Endothelial cell (in vitro differentiated cells): ENCODE data around the gene COL3A1. TPM values are rescaled to one million over a fixed set of nuclear protein-coding genes. Genes with fewer than 3 reads are reported as not detected.

Source experiments
- DNase-seq: peaks from one replicate; pipeline ENCODE4 v3.0.0; 2021; ENCODE audit warnings: low spot score
- H3K27ac Mint-ChIP-seq: one replicate; pipeline ENCODE4 v1.8.0; 2021; ENCODE audit warnings: mixed read lengths, inconsistent platforms; ENCODE audit not compliant: unreplicated experiment
- H3K27me3 Mint-ChIP-seq: one replicate; pipeline ENCODE4 v1.8.0; 2021; ENCODE audit warnings: mild to moderate bottlenecking, moderate library complexity, mixed read lengths, inconsistent platforms; ENCODE audit not compliant: unreplicated experiment
- H3K36me3 Mint-ChIP-seq: one replicate; pipeline ENCODE4 v1.8.0; 2021; ENCODE audit warnings: mild to moderate bottlenecking, low read depth, mixed read lengths, inconsistent platforms; ENCODE audit not compliant: unreplicated experiment
- H3K4me1 Mint-ChIP-seq: one replicate; pipeline ENCODE4 v1.8.0; 2021; ENCODE audit warnings: mild to moderate bottlenecking, mixed read lengths, inconsistent platforms; ENCODE audit not compliant: unreplicated experiment
- H3K4me3 Mint-ChIP-seq: one replicate; pipeline ENCODE4 v1.8.0; 2021; ENCODE audit warnings: mild to moderate bottlenecking, mixed read lengths, inconsistent platforms; ENCODE audit not compliant: unreplicated experiment
- H3K9me3 Mint-ChIP-seq: one replicate; pipeline ENCODE4 v1.8.0; 2021; ENCODE audit warnings: mixed read lengths, inconsistent platforms; ENCODE audit not compliant: unreplicated experiment
- CTCF ChIP-seq: fragments of 200-600 bp; sonication (generic); IDR thresholded peaks from one replicate; pipeline ENCODE4 v1.5.0; 2021; ENCODE audit warnings: antibody characterized with exemption; ENCODE audit not compliant: unreplicated experiment
- total RNA-seq: library from RNA; stranded (reverse); fragmentation: NEBNext Ultra II Directional; extraction: Animal tissue kit (Norgen Biotek cat#: 25700); gene quantifications from one replicate; pipeline ENCODE4 v1.2.1, GENCODE V29; 2021; ENCODE audit not compliant: unreplicated experiment

The COL3A1 gene
- total RNA-seq, 1 donor from 2014 or later = 0.31 TPM

GRCh38 chr2:189022053-189022481, 47.9 kb downstream of the COL3A1 start:
- no peak for DNase-seq
- TF ChIP-seq CTCF = no peak
- H3K9me3 Mint-ChIP-seq = no peaks in the 10 kb centered on the region
- H3K4me3 Mint-ChIP-seq = no peak overlapping the region
- H3K27ac Mint-ChIP-seq = no peak overlapping the region
- no peaks in the 10 kb centered on the region for H3K4me1 Mint-ChIP-seq
- peaks cover 4% of the 10 kb centered on the region for H3K27me3 Mint-ChIP-seq
- H3K36me3 Mint-ChIP-seq = no peaks in the 10 kb centered on the region

DNA sequence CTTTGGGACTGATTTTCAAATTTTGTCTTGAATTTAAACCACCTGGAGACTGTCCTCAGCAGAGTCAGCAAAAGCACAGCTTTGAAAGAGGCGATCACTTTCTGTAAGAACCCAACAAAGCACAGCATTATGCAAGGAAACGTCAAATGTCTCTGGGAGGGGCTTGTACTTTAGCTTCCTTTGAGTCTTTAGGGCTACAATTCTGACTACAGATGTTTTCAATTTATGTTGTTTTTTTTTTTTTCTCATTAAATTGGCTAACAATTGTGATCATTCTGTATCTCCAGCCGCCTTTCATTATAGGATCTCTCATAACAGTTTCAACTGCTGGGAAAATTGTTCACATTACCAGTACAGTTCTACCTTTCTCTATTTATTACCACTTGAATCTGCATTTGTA, 48.3 kb downstream of the COL3A1 start:
- Mint-ChIP-seq H3K4me3 (no peak overlapping the region), H3K4me1 (no peaks in the 10 kb centered on the region), H3K36me3 (no peaks in the 10 kb centered on the region), H3K9me3 (no peaks in the 10 kb centered on the region), H3K27ac (no peak overlapping the region), H3K27me3 (peaks cover 4% of the 10 kb centered on the region)
- no peak for TF ChIP-seq CTCF
- DNase-seq = no peak

- Mint-ChIP-seq H3K27me3 (peaks cover 1% of the 10 kb centered on the region), H3K4me3 (no peak overlapping the region), H3K27ac (no peak overlapping the region), H3K4me1 (no peaks in the 10 kb centered on the region), H3K36me3 (no peaks in the 10 kb centered on the region), H3K9me3 (no peaks in the 10 kb centered on the region)
- peak; percentile 63 for TF ChIP-seq CTCF
- no peak for DNase-seq
These were observed 50.9 kb downstream of the COL3A1 start for GRCh38 chr2:189024901-189025618.

- Mint-ChIP-seq H3K27me3 (no peaks in the 10 kb centered on the region), H3K4me1 (no peaks in the 10 kb centered on the region), H3K27ac (no peak overlapping the region), H3K36me3 (peaks cover 11% of the 10 kb centered on the region), H3K9me3 (no peaks in the 10 kb centered on the region), H3K4me3 (no peak overlapping the region)
- no peak for TF ChIP-seq CTCF
- no peak for DNase-seq
These were observed 63.3 kb downstream of the COL3A1 start for GRCh38 chr2:189037518-189037917.

DNA sequence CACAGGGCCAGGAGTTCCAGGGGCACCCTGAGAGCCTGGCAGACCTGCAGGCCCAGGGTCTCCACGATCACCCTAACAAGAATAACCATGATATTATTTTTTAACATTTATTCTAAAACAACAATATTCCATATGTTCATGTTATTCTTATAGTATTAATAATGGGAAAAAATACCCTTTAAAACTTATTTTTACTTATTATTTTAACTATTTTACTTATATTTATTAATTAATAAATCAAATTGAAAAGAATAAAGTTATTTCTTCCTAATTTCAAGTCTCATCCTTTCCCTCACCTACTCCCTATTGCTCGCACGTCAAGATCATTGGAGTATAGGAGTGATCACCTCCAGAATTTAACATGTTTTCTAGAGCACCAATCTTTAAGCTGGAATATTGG, 71.7 kb downstream of the COL3A1 start:
- Mint-ChIP-seq H3K27ac (no peak overlapping the region), H3K4me3 (no peak overlapping the region), H3K4me1 (no peaks in the 10 kb centered on the region)

More for the DNA sequence above, 71.7 kb downstream of the COL3A1 start:
- no peak for DNase-seq
- peaks cover 7% of the 10 kb centered on the region for H3K36me3 Mint-ChIP-seq
- H3K9me3 Mint-ChIP-seq = no peaks in the 10 kb centered on the region
- no peak for TF ChIP-seq CTCF
- no peaks in the 10 kb centered on the region for H3K27me3 Mint-ChIP-seq
